HG02588 (cell line): ENCODE measurements around the gene PLA2G1B.
"Not testable (repeated sequence)": the region's sequence is repeated elsewhere in the genome, so short reads cannot be mapped to it uniquely, and the experiment has no call there.

Experiments
- ATAC-seq: cut with Tn5 transposase; IDR thresholded peaks from one replicate; pipeline ENCODE4 v1.9.1; 2021; ENCODE audit warnings: mild to moderate bottlenecking, moderate library complexity; ENCODE audit not compliant: unreplicated experiment

PLA2G1B gene

GRCh38 chr12:120359128-120359527 is 31.5 kb upstream of the PLA2G1B start:
- ATAC-seq = no peak

- no peak for ATAC-seq
Measured at GRCh38 chr12:120358412-120359100, 31.0 kb upstream of the PLA2G1B start.

GRCh38 chr12:120357104-120357503 is 29.5 kb upstream of the PLA2G1B start:
- no peak for ATAC-seq

GRCh38 chr12:120356567-120357030 is 29.0 kb upstream of the PLA2G1B start:
- ATAC-seq = no peak

- no peak for ATAC-seq
Measured at GRCh38 chr12:120353556-120354317, 26.2 kb upstream of the PLA2G1B start.

- ATAC-seq = no peak
Measured at GRCh38 chr12:120353136-120353535, 25.6 kb upstream of the PLA2G1B start.

GRCh38 chr12:120352117-120352516 is 24.5 kb upstream of the PLA2G1B start:
- ATAC-seq = no peak

GRCh38 chr12:120350576-120351350 is 23.2 kb upstream of the PLA2G1B start:
- ATAC-seq = no peak

- no peak for ATAC-seq
Measured at GRCh38 chr12:120347766-120348165, 20.2 kb upstream of the PLA2G1B start.

- no peak for ATAC-seq
Measured at GRCh38 chr12:120346681-120347080, 19.1 kb upstream of the PLA2G1B start.

- no peak for ATAC-seq
Measured at GRCh38 chr12:120346031-120346430, 18.5 kb upstream of the PLA2G1B start.

GRCh38 chr12:120343692-120344091 is 16.1 kb upstream of the PLA2G1B start:
- ATAC-seq = no peak

GRCh38 chr12:120343039-120343537 is 15.5 kb upstream of the PLA2G1B start:
- ATAC-seq = no peak

GRCh38 chr12:120342175-120343038 is 14.8 kb upstream of the PLA2G1B start:
- ATAC-seq = no peak

- ATAC-seq = no peak
Measured at GRCh38 chr12:120339256-120339655, 11.7 kb upstream of the PLA2G1B start.

GRCh38 chr12:120337730-120338129 is 10.2 kb upstream of the PLA2G1B start:
- ATAC-seq = no peak

- not testable (repeated sequence) for ATAC-seq
Measured at GRCh38 chr12:120336392-120336791, 8.8 kb upstream of the PLA2G1B start.

- ATAC-seq = not testable (repeated sequence)
Measured at GRCh38 chr12:120335447-120335846, 7.9 kb upstream of the PLA2G1B start.

GRCh38 chr12:120332523-120332922 is 4.9 kb upstream of the PLA2G1B start:
- no peak for ATAC-seq

- no peak for ATAC-seq
Measured at GRCh38 chr12:120332041-120332440, 4.5 kb upstream of the PLA2G1B start.
